DND-41 (cell line): ENCODE measurements around the gene SLC22A7.

Experiments used
- ATAC-seq: fragments of 200-7000 bp; cut with Tn5 transposase; 3 replicates; pipeline ENCODE4 v1.9.1; 2021; ENCODE audit warnings: low read depth; ENCODE audit not compliant: insufficient read depth
- DNase-seq: peaks from one replicate; pipeline ENCODE4 v3.0.0-alpha.2; 2020
- H2AFZ ChIP-seq: 2 replicates; pipeline ENCODE4 v1.6.0; 2012; ENCODE audit warnings: low read depth, low read length
- H3K27ac ChIP-seq: 2 replicates; pipeline ENCODE4 v1.5.1; 2012; ENCODE audit warnings: low read length, inconsistent platforms
- H3K27me3 ChIP-seq: fragments of 200-600 bp; sonication (generic); 2 replicates; pipeline ENCODE4 v1.6.0; 2012; ENCODE audit warnings: low read length, mild to moderate bottlenecking, inconsistent platforms; ENCODE audit not compliant: insufficient read depth, poor library complexity
- H3K36me3 ChIP-seq: 2 replicates; pipeline ENCODE4 v1.5.1; 2012; ENCODE audit warnings: low read length, inconsistent platforms; ENCODE audit not compliant: insufficient read depth
- H3K4me1 ChIP-seq: 2 replicates; pipeline ENCODE4 v1.5.1; 2012; ENCODE audit warnings: mild to moderate bottlenecking, low read length; ENCODE audit not compliant: insufficient read depth
- H3K4me2 ChIP-seq: 2 replicates; pipeline ENCODE4 v1.6.0; 2012; ENCODE audit warnings: mild to moderate bottlenecking, moderate library complexity, low read length, inconsistent platforms; ENCODE audit not compliant: insufficient read depth
- H3K4me3 ChIP-seq, 2 experiments: fragments of 200-600 bp in 1 of 2; shearing (Covaris generic) in 1 of 2; 2 replicates each; pipeline ENCODE4 v1.5.1; 2012 to 2016; ENCODE audit warnings: inconsistent platforms in 2 of 2, low read length in 2 of 2, mild to moderate bottlenecking in 2 of 2, low read depth in 1 of 2, moderate library complexity in 1 of 2
- H3K79me2 ChIP-seq: 2 replicates; pipeline ENCODE4 v1.6.0; 2012; ENCODE audit warnings: low read length, inconsistent platforms; ENCODE audit not compliant: insufficient read depth
- H3K9ac ChIP-seq: 2 replicates; pipeline ENCODE4 v1.6.0; 2012; ENCODE audit warnings: low read depth, mild to moderate bottlenecking, inconsistent platforms, low read length, moderate library complexity
- H3K9me3 ChIP-seq: 2 replicates; pipeline ENCODE4 v1.5.1; 2012; ENCODE audit warnings: low read length, moderate library complexity, mild to moderate bottlenecking, inconsistent platforms; ENCODE audit not compliant: insufficient read depth, severe bottlenecking
- H4K20me1 ChIP-seq: 2 replicates; pipeline ENCODE4 v1.6.0; 2012; ENCODE audit warnings: low read length; ENCODE audit not compliant: insufficient read depth
- CTCF ChIP-seq: IDR thresholded peaks from 2 replicates; pipeline ENCODE4 v1.5.1; 2012; ENCODE audit warnings: borderline replicate concordance, low read length, moderate library complexity, mild to moderate bottlenecking; ENCODE audit not compliant: poor library complexity, severe bottlenecking; ENCODE audit errors: extremely low read depth
- EZH2 ChIP-seq: IDR thresholded peaks from 3 replicates; pipeline ENCODE4 v1.6.1; 2012; ENCODE audit warnings: borderline replicate concordance, low read depth, mild to moderate bottlenecking, moderate library complexity, low read length, inconsistent platforms; ENCODE audit not compliant: severe bottlenecking

The SLC22A7 gene

GRCh38 chr6:43277643-43278523 lies 20.2 kb upstream of the SLC22A7 start:
- H3K9ac ChIP-seq: no peak overlapping the region
- no peak for DNase-seq
- H4K20me1 ChIP-seq: no peaks in the 10 kb centered on the region
- no peaks in the 10 kb centered on the region for H3K9me3 ChIP-seq
- H3K4me3 ChIP-seq: no peak overlapping the region
- H3K4me1 ChIP-seq: no peaks in the 10 kb centered on the region
- H3K27me3 ChIP-seq: peaks cover 11% of the 10 kb centered on the region
- no peaks in the 10 kb centered on the region for H3K79me2 ChIP-seq
- TF ChIP-seq CTCF: no peak
- TF ChIP-seq EZH2: no peak
- ATAC-seq: no peak
- no peaks in the 10 kb centered on the region for H3K36me3 ChIP-seq
- H3K27ac ChIP-seq: no peak overlapping the region
- H2AFZ ChIP-seq: no peak overlapping the region
- H3K4me2 ChIP-seq: no peak overlapping the region

- no peak for TF ChIP-seq CTCF
- no peak for TF ChIP-seq EZH2
- Histone ChIP-seq H3K4me2 (no peak overlapping the region), H3K9me3 (no peaks in the 10 kb centered on the region)
These were observed 19.5 kb upstream of the SLC22A7 start for GRCh38 chr6:43278524-43279078.

GRCh38 chr6:43280234-43280633 lies 17.8 kb upstream of the SLC22A7 start:
- Histone ChIP-seq H3K27ac (no peak overlapping the region), H3K4me2 (no peak overlapping the region), H3K27me3 (peaks cover 11% of the 10 kb centered on the region), H3K9ac (no peak overlapping the region), H2AFZ (no peak overlapping the region), H3K4me3 (no peak overlapping the region), H3K36me3 (no peaks in the 10 kb centered on the region), H3K9me3 (no peaks in the 10 kb centered on the region), H3K4me1 (no peaks in the 10 kb centered on the region), H3K79me2 (no peaks in the 10 kb centered on the region), H4K20me1 (no peaks in the 10 kb centered on the region)
- no peak for TF ChIP-seq EZH2
- no peak for TF ChIP-seq CTCF
- no peak for ATAC-seq
- no peak for DNase-seq

More at GRCh38 chr6:43278524-43279078, 19.5 kb upstream of the SLC22A7 start:
- Histone ChIP-seq H3K36me3 (no peaks in the 10 kb centered on the region), H3K4me1 (no peaks in the 10 kb centered on the region), H2AFZ (no peak overlapping the region), H3K79me2 (no peaks in the 10 kb centered on the region), H3K27me3 (peaks cover 11% of the 10 kb centered on the region), H3K9ac (no peak overlapping the region), H3K27ac (no peak overlapping the region), H4K20me1 (no peaks in the 10 kb centered on the region), H3K4me3 (no peak overlapping the region)
- ATAC-seq: no peak
- DNase-seq: no peak
